Spleen (tissue), 7 donors: Measurements from ENCODE around the gene KCNAB2.

ENCODE experiments used
- POLR2A ChIP-seq, 3 donors: fragments of 450-650 bp; IDR thresholded peaks; one replicate each; pipeline ENCODE4 v1.5.1; 2017; ENCODE audit warnings: antibody characterized with exemption in 3 of 3, mild to moderate bottlenecking in 1 of 3
- POLR2AphosphoS5 ChIP-seq, 3 donors: sonication (generic); formaldehyde crosslinking; IDR thresholded peaks; one replicate each; pipeline ENCODE4 v1.5.1; 2017; ENCODE audit warnings: antibody characterized with exemption in 3 of 3
- TF ChIP-seq, protein P1 (sequence below), 11 experiments: fragments of 200-600 bp in 7 of 11; fragments of 450-650 bp in 4 of 11; sonication (generic) in 4 of 11; IDR thresholded peaks in 8 of 11; conservative IDR thresholded peaks in 3 of 11; 1 replicate in 7 of 11; 2 replicates in 4 of 11; pipeline versions ENCODE4 v1.4.0 to v1.8.0; 2016 to 2021; ENCODE audit warnings: antibody characterized with exemption in 11 of 11, inconsistent platforms in 4 of 11, mild to moderate bottlenecking in 1 of 11
- donor health status: DM: no; HTN: no; CAD: no; lungs with moderate emphysema.
- donor health status: DM: no; HTN: no; CAD: no.
- donor health status: DM: no; HTN: no; CAD: no.

DNA sequence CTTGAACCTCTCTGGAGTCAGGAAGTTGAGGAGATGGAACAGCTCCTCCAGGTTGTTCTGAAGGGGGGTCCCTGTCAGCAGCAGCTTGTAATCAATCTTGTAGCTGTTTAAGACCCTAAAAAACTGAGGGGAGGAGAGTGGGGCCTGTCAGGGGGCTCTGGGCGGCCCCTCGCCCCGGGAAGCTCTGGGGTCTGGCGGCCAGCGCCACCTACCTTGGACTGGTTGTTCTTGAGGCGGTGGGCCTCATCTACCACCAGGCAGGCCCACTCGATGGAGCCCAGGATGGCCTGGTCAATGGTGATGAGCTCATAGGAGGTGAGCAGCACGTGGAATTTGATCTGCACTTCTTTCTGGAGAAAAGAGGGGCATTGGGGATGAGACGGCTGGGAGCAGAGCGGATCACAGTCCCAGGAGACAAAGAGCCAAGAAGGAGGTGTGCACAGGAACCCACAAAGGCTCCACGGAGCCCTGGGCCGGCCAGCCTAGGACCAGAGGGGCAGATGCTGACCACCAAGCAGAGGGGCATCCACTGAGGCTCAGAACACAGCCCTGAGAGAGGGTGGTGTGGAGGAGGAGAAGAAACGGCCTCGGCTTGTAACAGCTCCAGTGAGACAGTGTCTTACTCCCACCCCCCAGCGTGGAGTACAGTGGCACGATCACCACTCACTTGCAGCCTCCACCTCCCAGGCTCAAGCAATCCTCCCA, 91.0 kb downstream of the KCNAB2 start:
- TF ChIP-seq, protein P1, sequence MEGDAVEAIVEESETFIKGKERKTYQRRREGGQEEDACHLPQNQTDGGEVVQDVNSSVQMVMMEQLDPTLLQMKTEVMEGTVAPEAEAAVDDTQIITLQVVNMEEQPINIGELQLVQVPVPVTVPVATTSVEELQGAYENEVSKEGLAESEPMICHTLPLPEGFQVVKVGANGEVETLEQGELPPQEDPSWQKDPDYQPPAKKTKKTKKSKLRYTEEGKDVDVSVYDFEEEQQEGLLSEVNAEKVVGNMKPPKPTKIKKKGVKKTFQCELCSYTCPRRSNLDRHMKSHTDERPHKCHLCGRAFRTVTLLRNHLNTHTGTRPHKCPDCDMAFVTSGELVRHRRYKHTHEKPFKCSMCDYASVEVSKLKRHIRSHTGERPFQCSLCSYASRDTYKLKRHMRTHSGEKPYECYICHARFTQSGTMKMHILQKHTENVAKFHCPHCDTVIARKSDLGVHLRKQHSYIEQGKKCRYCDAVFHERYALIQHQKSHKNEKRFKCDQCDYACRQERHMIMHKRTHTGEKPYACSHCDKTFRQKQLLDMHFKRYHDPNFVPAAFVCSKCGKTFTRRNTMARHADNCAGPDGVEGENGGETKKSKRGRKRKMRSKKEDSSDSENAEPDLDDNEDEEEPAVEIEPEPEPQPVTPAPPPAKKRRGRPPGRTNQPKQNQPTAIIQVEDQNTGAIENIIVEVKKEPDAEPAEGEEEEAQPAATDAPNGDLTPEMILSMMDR (IDR thresholded peaks at IDR 0.05 in 8 of 11, conservative IDR thresholded peaks at IDR 0.05 in 3 of 11) = no peak
- no peak for TF ChIP-seq POLR2AphosphoS5 (IDR thresholded peaks at IDR 0.05)
- no peak for TF ChIP-seq POLR2A (IDR thresholded peaks at IDR 0.05)
